Endothelial cell of umbilical vein (primary cell): ENCODE measurements around the gene ZNF423. TPM values are rescaled to one million over a fixed set of nuclear protein-coding genes. Genes with fewer than 3 reads are reported as not detected.

Experiments used
- BruUV-seq: library from RNA; stranded (reverse); fragments of 400-500 nt; replicated peaks from 2 replicates; lab custom pipeline; 2021; lab: Mats Ljungman, UMichigan
- CTCF ChIA-PET: fragments of 300-600, 350-600 bp; sonication (Branson Sonifier 250); formaldehyde crosslinking; loops from one replicate; lab custom pipeline; 2021; ENCODE audit warnings: antibody characterized with exemption, inconsistent platforms; lab: Charles Lee
- POLR2A ChIA-PET: fragments of 300-600, 350-600 bp; sonication (Branson Sonifier 250); formaldehyde crosslinking; loops from one replicate; lab custom pipeline; 2021; ENCODE audit warnings: antibody characterized with exemption, inconsistent platforms; lab: Charles Lee
- DNase-seq: peaks from one replicate; pipeline ENCODE4 v3.0.0-alpha.2; 2011; ENCODE audit warnings: low read depth, low spot score
- FAIRE-seq: peaks from 2 replicates; lab custom pipeline; 2011; peaks lifted over from hg19 to GRCh38; lab: Jason Lieb, UNC
- H2AFZ ChIP-seq: 2 replicates; pipeline ENCODE4 v1.6.0; 2012; ENCODE audit warnings: low read depth, low read length, control low read depth, inconsistent platforms
- H3K27ac ChIP-seq: 2 replicates; pipeline ENCODE4 v1.5.1; 2011; ENCODE audit warnings: low read depth, mild to moderate bottlenecking, control low read depth, low read length, moderate library complexity; ENCODE audit not compliant: insufficient read depth
- H3K27me3 ChIP-seq, 2 experiments: 2 replicates each; pipeline versions ENCODE4 v1.6.0 to v1.6.1; 2011; ENCODE audit warnings: low read length in 2 of 2, mixed read lengths in 1 of 2; ENCODE audit not compliant: control insufficient read depth in 2 of 2, insufficient read depth in 2 of 2
- H3K36me3 ChIP-seq, 2 experiments: 2 replicates in 1 of 2; 3 replicates in 1 of 2; pipeline ENCODE4 v1.5.1; 2011; ENCODE audit warnings: low read length in 2 of 2, mild to moderate bottlenecking in 1 of 2, moderate library complexity in 1 of 2; ENCODE audit not compliant: control insufficient read depth in 2 of 2, insufficient read depth in 2 of 2; ENCODE audit errors: extremely low read depth in 1 of 2
- H3K4me1 ChIP-seq: 3 replicates; pipeline ENCODE4 v1.5.1; 2011; ENCODE audit warnings: mild to moderate bottlenecking, low read length; ENCODE audit not compliant: control insufficient read depth, insufficient read depth; ENCODE audit errors: extremely low read depth
- H3K4me2 ChIP-seq: 2 replicates; pipeline ENCODE4 v1.6.1; 2011; ENCODE audit warnings: low read length, control low read depth, mixed read lengths; ENCODE audit not compliant: insufficient read depth
- H3K4me3 ChIP-seq, 3 experiments: fragments of 200-600 bp in 1 of 3; sonication (generic), shearing (Covaris generic) in 1 of 3; replicated peaks in 1 of 3; 2 replicates each; pipeline ENCODE4 v1.5.1; 2011 to 2016; ENCODE audit warnings: control low read depth in 3 of 3, low read length in 3 of 3, mild to moderate bottlenecking in 2 of 3, inconsistent platforms in 1 of 3, low read depth in 1 of 3, moderate library complexity in 1 of 3; ENCODE audit not compliant: insufficient read depth in 1 of 3
- H3K79me2 ChIP-seq: 2 replicates; pipeline ENCODE4 v1.6.0; 2012; ENCODE audit warnings: low read length, inconsistent platforms; ENCODE audit not compliant: control insufficient read depth, insufficient read depth
- H3K9ac ChIP-seq: replicated peaks from 2 replicates; pipeline ENCODE3; 2011; ENCODE audit warnings: low read length, control low read depth; ENCODE audit not compliant: insufficient read depth; ENCODE audit errors: extremely low read depth
- H3K9me1 ChIP-seq: replicated peaks from 3 replicates; pipeline ENCODE4 v1.6.0; 2011; ENCODE audit warnings: mild to moderate bottlenecking, low read length; ENCODE audit not compliant: control insufficient read depth, insufficient read depth; ENCODE audit errors: extremely low read depth
- H3K9me3 ChIP-seq: replicated peaks from 2 replicates; pipeline ENCODE4 v1.5.1; 2012; ENCODE audit warnings: low read length, inconsistent platforms; ENCODE audit not compliant: control insufficient read depth, insufficient read depth
- H4K20me1 ChIP-seq: replicated peaks from 2 replicates; pipeline ENCODE3; 2011; ENCODE audit warnings: mild to moderate bottlenecking, low read length; ENCODE audit not compliant: control insufficient read depth, insufficient read depth; ENCODE audit errors: extremely low read depth
- EZH2 ChIP-seq: IDR thresholded peaks from 2 replicates; pipeline ENCODE4 v1.6.1; 2012; ENCODE audit warnings: borderline replicate concordance, low read depth, mild to moderate bottlenecking, moderate library complexity, low read length, inconsistent platforms; ENCODE audit not compliant: severe bottlenecking
- FOS ChIP-seq: IDR thresholded peaks from 2 replicates; pipeline ENCODE4 v1.6.1; 2011; ENCODE audit warnings: mild to moderate bottlenecking, low read length, moderate library complexity, borderline replicate concordance; ENCODE audit not compliant: insufficient read depth
- GATA2 ChIP-seq: IDR thresholded peaks from 2 replicates; pipeline ENCODE4 v1.7.0; 2011; ENCODE audit warnings: low read depth, mild to moderate bottlenecking, moderate library complexity, mixed read lengths, low read length; ENCODE audit not compliant: insufficient read length, insufficient read depth
- JUN ChIP-seq: IDR thresholded peaks from 2 replicates; pipeline ENCODE4 v1.6.1; 2011; ENCODE audit warnings: borderline replicate concordance, low read depth; ENCODE audit not compliant: insufficient read length, insufficient read depth
- MYC ChIP-seq: IDR thresholded peaks from one replicate; pipeline ENCODE4 v1.6.1; 2011; ENCODE audit warnings: mild to moderate bottlenecking, low read depth, low read length
- POLR2A ChIP-seq: IDR thresholded peaks from 2 replicates; pipeline ENCODE4 v1.6.1; 2012; ENCODE audit warnings: low read depth, mild to moderate bottlenecking, control low read depth, low read length
- POLR2AphosphoS5 ChIP-seq: IDR thresholded peaks from 2 replicates; pipeline ENCODE4 v1.6.1; 2012; ENCODE audit warnings: low read depth, mild to moderate bottlenecking, control low read depth, low read length, moderate library complexity; ENCODE audit not compliant: insufficient read depth
- dilution Hi-C: fragments of 300-500 bp; cut with MboI; formaldehyde crosslinking; loops from one replicate; pipeline ENCODE4 v1.15.0; 2019; ENCODE audit warnings: low sequenced_read_pairs; ENCODE audit not compliant: extremely low pct_ligation_motif_present
- intact Hi-C: fragments of 100-400 bp; cut with micrococcal nuclease; formaldehyde crosslinking; loops from one replicate; pipeline ENCODE4 v1.10.0; 2022
- polyA plus RNA-seq, 4 experiments: library from polyadenylated mRNA; depleted of rRNA in 3 of 4; stranded (reverse) in 3 of 4; unstranded in 1 of 4; fragments of >200 nt; gene quantifications; 2 replicates each; pipeline versions ENCODE4 v1.2.1 to v1.2.3, GENCODE V29; 2011 to 2012; ENCODE audit warnings: missing spikeins in 1 of 4
- total RNA-seq: library from RNA; stranded (reverse); gene quantifications from 2 replicates; pipeline ENCODE4 v1.2.3, GENCODE V29; 2021
- TF ChIP-seq, protein P1 (sequence below): IDR thresholded peaks from 2 replicates; pipeline ENCODE4 v1.6.1; 2011; ENCODE audit not compliant: insufficient read depth, insufficient read length
- TF ChIP-seq, protein P2 (sequence below), 2 donors: IDR thresholded peaks; 1 replicate in 1 of 2; 2 replicates in 1 of 2; pipeline ENCODE4 v1.5.1; 2011; ENCODE audit warnings: low read length in 2 of 2, mild to moderate bottlenecking in 2 of 2, moderate library complexity in 2 of 2, control low read depth in 1 of 2, inconsistent platforms in 1 of 2, low read depth in 1 of 2; ENCODE audit not compliant: insufficient read depth in 1 of 2; ENCODE audit errors: extremely low read depth in 1 of 2

ZNF423 gene
- total and polyA plus RNA-seq, 2 donors (not counting 3 experiments of a cell fraction or from before 2014, with no cell fraction given): 2.2 to 8.1 TPM

- dilution Hi-C loops: no loop called here
- Histone ChIP-seq H3K4me1 (no peaks in the 10 kb centered on the region), H3K27me3 (no peaks in the 10 kb centered on the region), H3K4me2 (no peak overlapping the region), H3K36me3 (no peaks in the 10 kb centered on the region), H3K79me2 (no peaks in the 10 kb centered on the region), H2AFZ (no peak overlapping the region), H3K4me3 (no peak overlapping the region), H3K27ac (no peak overlapping the region), H3K9me1 (no peaks in the 10 kb centered on the region), H3K9me3 (no peaks in the 10 kb centered on the region), H4K20me1 (no peaks in the 10 kb centered on the region), H3K9ac (no peak overlapping the region)
- TF ChIP-seq, protein P1, sequence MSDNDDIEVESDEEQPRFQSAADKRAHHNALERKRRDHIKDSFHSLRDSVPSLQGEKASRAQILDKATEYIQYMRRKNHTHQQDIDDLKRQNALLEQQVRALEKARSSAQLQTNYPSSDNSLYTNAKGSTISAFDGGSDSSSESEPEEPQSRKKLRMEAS: no peak
- no peak for TF ChIP-seq JUN
- TF ChIP-seq, protein P2, sequence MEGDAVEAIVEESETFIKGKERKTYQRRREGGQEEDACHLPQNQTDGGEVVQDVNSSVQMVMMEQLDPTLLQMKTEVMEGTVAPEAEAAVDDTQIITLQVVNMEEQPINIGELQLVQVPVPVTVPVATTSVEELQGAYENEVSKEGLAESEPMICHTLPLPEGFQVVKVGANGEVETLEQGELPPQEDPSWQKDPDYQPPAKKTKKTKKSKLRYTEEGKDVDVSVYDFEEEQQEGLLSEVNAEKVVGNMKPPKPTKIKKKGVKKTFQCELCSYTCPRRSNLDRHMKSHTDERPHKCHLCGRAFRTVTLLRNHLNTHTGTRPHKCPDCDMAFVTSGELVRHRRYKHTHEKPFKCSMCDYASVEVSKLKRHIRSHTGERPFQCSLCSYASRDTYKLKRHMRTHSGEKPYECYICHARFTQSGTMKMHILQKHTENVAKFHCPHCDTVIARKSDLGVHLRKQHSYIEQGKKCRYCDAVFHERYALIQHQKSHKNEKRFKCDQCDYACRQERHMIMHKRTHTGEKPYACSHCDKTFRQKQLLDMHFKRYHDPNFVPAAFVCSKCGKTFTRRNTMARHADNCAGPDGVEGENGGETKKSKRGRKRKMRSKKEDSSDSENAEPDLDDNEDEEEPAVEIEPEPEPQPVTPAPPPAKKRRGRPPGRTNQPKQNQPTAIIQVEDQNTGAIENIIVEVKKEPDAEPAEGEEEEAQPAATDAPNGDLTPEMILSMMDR (IDR thresholded peaks at IDR 0.05; ENCODE audit: extremely low read depth in 1 of 2, insufficient read depth in 1 of 2, low read depth in 1 of 2, low read length in 2 of 2): no peak
- no peak for TF ChIP-seq MYC
- no peak for TF ChIP-seq POLR2AphosphoS5
- no peak for TF ChIP-seq FOS
- no peak for TF ChIP-seq EZH2
- TF ChIP-seq POLR2A: no peak
- no peak for TF ChIP-seq GATA2
- FAIRE-seq: no peak
- CTCF ChIA-PET: no interaction called here
- no TSS peak for BruUV-seq
- no peak for DNase-seq
- POLR2A ChIA-PET: no interaction called here
- intact Hi-C loops: no loop called here
These were observed 47.0 kb upstream of the ZNF423 start for GRCh38 chr16:49902908-49903307.
